ENCODE measurements around the gene AQP9.

The AQP9 gene

GRCh38 chr15:58136731-58137130 is 1.4 kb upstream of the AQP9 start:
- no peak for TF ChIP-seq CTCF (IDR thresholded peaks at IDR 0.05; ENCODE audit: extremely low read depth, insufficient read depth, missing control alignments)

GRCh38 chr15:58137686-58138085 is 495 bp upstream of the AQP9 start:
- no peak for DNase-seq (ENCODE audit: low spot score)
- TF ChIP-seq CTCF (IDR thresholded peaks at IDR 0.05; ENCODE audit: extremely low read depth, insufficient read depth, missing control alignments) = no peak
- in situ Hi-C loops (cut with MboI; ENCODE audit: low pct_unique_long_range_greater_than_20kb, low sequenced_read_pairs, unreplicated experiment) = no loop called here

More at GRCh38 chr15:58136731-58137130, 1.4 kb upstream of the AQP9 start:
- DNase-seq (ENCODE audit: low spot score) = no peak
- in situ Hi-C loops (cut with MboI; ENCODE audit: low pct_unique_long_range_greater_than_20kb, low sequenced_read_pairs, unreplicated experiment) = no loop called here

GRCh38 chr15:58139276-58139988 is 1.3 kb downstream of the AQP9 start:
- no peak for DNase-seq (ENCODE audit: low spot score)
- in situ Hi-C loops (cut with MboI; ENCODE audit: low pct_unique_long_range_greater_than_20kb, low sequenced_read_pairs, unreplicated experiment) = no loop called here
- TF ChIP-seq CTCF (IDR thresholded peaks at IDR 0.05; ENCODE audit: extremely low read depth, insufficient read depth, missing control alignments) = no peak

GRCh38 chr15:58139989-58140522 is 1.9 kb downstream of the AQP9 start:
- no peak for DNase-seq (ENCODE audit: low spot score)
- in situ Hi-C loops (cut with MboI; ENCODE audit: low pct_unique_long_range_greater_than_20kb, low sequenced_read_pairs, unreplicated experiment) = no loop called here
- TF ChIP-seq CTCF (IDR thresholded peaks at IDR 0.05; ENCODE audit: extremely low read depth, insufficient read depth, missing control alignments) = no peak

GRCh38 chr15:58141894-58142293 is 3.7 kb downstream of the AQP9 start:
- DNase-seq (ENCODE audit: low spot score) = no peak
- no peak for TF ChIP-seq CTCF (IDR thresholded peaks at IDR 0.05; ENCODE audit: extremely low read depth, insufficient read depth, missing control alignments)
- in situ Hi-C loops (cut with MboI; ENCODE audit: low pct_unique_long_range_greater_than_20kb, low sequenced_read_pairs, unreplicated experiment) = no loop called here

- DNase-seq (ENCODE audit: low spot score) = no peak
- in situ Hi-C loops (cut with MboI; ENCODE audit: low pct_unique_long_range_greater_than_20kb, low sequenced_read_pairs, unreplicated experiment) = no loop called here
- no peak for TF ChIP-seq CTCF (IDR thresholded peaks at IDR 0.05; ENCODE audit: extremely low read depth, insufficient read depth, missing control alignments)
These were observed 4.8 kb downstream of the AQP9 start for GRCh38 chr15:58142827-58143461.
